ENCODE measurements around the gene NAA50. TPM values are rescaled to one million over a fixed set of nuclear protein-coding genes. Genes with fewer than 3 reads are reported as not detected.

NAA50 gene
- total RNA-seq, 1 donor from 2014 or later = 138 TPM

DNA sequence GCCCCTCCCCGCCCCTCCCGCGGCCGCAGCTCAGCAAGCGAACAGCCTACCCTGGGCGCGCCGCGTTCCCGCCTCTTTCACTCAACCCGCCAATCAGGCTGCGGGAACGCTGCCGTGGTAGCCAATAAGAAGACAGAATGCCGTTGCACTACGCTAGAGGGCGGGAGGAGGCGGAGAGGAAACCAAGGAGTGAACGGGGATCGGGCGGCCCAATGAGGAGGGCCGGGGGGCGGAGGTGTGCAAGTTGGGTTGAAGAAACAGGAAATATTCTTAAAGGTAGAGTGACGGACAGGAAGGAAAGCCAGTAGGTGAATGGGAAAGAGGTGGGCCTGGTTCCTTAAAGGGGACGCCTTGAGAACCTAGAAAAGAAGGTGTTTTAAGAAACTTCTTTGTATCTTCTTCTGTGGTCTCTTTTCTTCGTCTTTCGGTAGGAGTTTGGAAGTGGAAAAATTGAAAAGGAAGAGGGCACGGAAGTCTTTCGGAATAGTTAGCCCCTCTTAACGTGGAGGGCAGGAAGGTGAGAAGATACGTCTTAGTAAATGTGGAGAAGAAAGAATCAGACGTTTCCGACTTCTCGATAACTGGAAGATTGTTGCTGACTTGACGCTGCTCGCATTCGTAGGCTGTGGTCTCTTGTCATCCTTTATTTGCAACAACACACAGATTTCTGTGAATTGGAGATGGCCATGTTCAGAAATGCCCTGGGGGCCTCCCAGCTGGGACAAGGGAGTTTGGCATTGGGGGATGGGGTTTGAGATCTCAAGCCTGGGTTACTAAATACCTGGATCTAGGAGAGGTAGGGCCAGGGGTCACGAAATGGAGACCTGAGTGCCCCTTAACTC is 49.2 kb downstream of the NAA50 start:
- Mint-ChIP-seq H3K4me3 (no peak overlapping the region), H3K27me3 (ENCODE audit: low read depth) (no peaks in the 10 kb centered on the region), H3K4me1 (peaks cover 18% of the 10 kb centered on the region), H3K27ac (ENCODE audit: unreplicated experiment) (no peak overlapping the region), H3K36me3 (ENCODE audit: low read depth) (no peaks in the 10 kb centered on the region), H3K9me3 (no peaks in the 10 kb centered on the region)
- TF ChIP-seq, protein P1, sequence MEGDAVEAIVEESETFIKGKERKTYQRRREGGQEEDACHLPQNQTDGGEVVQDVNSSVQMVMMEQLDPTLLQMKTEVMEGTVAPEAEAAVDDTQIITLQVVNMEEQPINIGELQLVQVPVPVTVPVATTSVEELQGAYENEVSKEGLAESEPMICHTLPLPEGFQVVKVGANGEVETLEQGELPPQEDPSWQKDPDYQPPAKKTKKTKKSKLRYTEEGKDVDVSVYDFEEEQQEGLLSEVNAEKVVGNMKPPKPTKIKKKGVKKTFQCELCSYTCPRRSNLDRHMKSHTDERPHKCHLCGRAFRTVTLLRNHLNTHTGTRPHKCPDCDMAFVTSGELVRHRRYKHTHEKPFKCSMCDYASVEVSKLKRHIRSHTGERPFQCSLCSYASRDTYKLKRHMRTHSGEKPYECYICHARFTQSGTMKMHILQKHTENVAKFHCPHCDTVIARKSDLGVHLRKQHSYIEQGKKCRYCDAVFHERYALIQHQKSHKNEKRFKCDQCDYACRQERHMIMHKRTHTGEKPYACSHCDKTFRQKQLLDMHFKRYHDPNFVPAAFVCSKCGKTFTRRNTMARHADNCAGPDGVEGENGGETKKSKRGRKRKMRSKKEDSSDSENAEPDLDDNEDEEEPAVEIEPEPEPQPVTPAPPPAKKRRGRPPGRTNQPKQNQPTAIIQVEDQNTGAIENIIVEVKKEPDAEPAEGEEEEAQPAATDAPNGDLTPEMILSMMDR (conservative IDR thresholded peaks at IDR 0.05) = no peak
- DNase-seq (ENCODE audit: low read depth, low spot score) = peak; percentile 96

DNA sequence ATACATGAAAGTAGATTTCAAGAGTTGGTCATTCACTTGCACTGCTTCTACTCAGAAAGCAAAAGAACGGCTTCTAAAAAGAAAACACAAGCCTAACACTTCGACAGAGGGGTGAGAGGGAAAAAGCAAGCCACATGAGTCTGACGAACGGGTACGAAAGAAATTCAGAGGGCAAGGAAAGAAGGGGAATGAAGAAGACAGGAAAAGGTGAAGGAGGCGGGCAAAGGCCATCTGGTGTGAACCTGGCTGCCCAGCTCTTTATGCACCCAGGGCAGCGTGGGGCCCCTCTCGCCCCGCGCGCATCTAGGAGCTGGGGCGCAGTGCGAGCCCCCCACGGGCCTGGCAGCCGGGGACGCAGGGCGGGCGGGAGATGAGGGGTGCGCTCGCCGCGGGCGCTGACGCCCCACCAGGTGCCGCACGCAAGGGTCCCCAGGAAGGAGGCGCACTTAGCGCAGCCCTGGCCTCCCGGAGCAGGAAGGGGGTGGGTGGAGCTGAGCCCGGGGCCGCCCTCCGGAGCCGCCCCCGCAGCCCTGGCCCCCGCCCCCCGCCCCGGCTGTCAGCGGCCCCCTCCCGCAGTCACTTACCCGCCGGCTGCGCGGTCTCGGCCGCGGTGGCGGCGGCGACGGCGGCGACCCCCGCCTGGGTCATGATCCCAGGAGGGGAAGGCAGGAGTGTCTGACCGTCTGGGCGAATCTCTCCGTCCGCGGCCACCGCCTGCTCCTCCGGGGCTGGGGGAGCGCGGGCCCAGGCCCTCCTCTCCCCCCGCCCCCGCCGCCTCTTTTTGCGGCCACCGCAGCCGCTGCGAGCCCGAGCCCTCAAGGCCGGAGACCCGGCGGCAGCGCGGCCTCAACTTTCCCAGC is 50.0 kb downstream of the NAA50 start, which contains the start of gene USF3:
TSS of gene USF3 (minus strand) at position 857 of the 860 bp plus-strand sequence. CDS start 21,764 bp downstream, outside the sequence.
- TF ChIP-seq, protein P1 (conservative IDR thresholded peaks at IDR 0.05) = no peak
- Mint-ChIP-seq H3K27me3 (ENCODE audit: low read depth) (no peaks in the 10 kb centered on the region), H3K36me3 (ENCODE audit: low read depth) (no peaks in the 10 kb centered on the region), H3K27ac (ENCODE audit: unreplicated experiment) (peak within 1 kb of the TSS; percentile 99), H3K9me3 (no peaks in the 10 kb centered on the region), H3K4me3 (peak within 1 kb of the TSS; percentile 95), H3K4me1 (peaks cover 18% of the 10 kb centered on the region)
- DNase-seq (ENCODE audit: low read depth, low spot score) = no peak

DNA sequence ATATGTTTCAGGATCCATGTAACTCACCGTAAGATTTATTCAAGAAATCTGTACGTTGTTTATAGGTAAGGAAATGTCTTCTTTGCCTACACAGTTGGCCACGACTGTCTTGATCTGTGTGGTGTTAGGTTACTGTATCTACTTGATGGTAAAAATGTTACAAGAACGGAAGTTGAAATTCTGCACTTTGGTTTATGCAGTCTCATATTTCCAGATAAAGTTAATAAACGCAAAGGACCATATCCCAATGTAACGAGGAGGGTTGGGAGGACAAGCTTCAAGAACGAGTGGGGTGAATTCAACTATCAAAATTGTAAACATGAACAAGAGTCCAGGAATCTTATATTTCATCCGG is 50.6 kb downstream of the NAA50 start:
- H3K36me3 Mint-ChIP-seq (ENCODE audit: low read depth) = no peaks in the 10 kb centered on the region
- no peaks in the 10 kb centered on the region for H3K27me3 Mint-ChIP-seq (ENCODE audit: low read depth)
- peaks cover 18% of the 10 kb centered on the region for H3K4me1 Mint-ChIP-seq
- no peaks in the 10 kb centered on the region for H3K9me3 Mint-ChIP-seq
- H3K27ac Mint-ChIP-seq (ENCODE audit: unreplicated experiment) = peak overlapping the region; percentile 99
- no peak for DNase-seq (ENCODE audit: low read depth, low spot score)
- peak overlapping the region; percentile 95 for H3K4me3 Mint-ChIP-seq
- TF ChIP-seq, protein P1 (conservative IDR thresholded peaks at IDR 0.05) = no peak

DNA sequence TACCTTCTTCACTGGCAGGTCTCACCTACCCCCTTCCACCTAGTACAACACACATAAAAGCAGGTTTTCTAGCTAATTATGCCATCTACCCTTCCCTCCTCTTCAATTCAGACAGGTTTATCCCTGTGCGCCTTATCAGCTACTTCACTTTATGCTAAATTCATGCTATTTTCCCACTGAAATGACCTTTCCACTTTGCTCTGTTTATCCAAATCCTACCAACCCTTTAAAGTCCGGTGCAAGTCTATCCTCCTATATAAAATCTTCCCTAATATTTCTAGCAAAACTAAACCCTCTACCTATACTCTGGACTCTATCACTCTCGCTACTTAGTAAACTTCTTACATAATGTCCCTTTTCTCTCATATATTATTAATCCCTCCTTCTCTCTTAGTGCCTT is 55.6 kb downstream of the NAA50 start:
- Mint-ChIP-seq H3K27me3 (ENCODE audit: low read depth) (no peaks in the 10 kb centered on the region), H3K4me1 (peaks cover 19% of the 10 kb centered on the region), H3K4me3 (no peak overlapping the region), H3K9me3 (no peaks in the 10 kb centered on the region), H3K36me3 (ENCODE audit: low read depth) (peaks cover 15% of the 10 kb centered on the region), H3K27ac (ENCODE audit: unreplicated experiment) (no peak overlapping the region)
- no peak for DNase-seq (ENCODE audit: low read depth, low spot score)
- TF ChIP-seq, protein P1 (conservative IDR thresholded peaks at IDR 0.05) = no peak

DNA sequence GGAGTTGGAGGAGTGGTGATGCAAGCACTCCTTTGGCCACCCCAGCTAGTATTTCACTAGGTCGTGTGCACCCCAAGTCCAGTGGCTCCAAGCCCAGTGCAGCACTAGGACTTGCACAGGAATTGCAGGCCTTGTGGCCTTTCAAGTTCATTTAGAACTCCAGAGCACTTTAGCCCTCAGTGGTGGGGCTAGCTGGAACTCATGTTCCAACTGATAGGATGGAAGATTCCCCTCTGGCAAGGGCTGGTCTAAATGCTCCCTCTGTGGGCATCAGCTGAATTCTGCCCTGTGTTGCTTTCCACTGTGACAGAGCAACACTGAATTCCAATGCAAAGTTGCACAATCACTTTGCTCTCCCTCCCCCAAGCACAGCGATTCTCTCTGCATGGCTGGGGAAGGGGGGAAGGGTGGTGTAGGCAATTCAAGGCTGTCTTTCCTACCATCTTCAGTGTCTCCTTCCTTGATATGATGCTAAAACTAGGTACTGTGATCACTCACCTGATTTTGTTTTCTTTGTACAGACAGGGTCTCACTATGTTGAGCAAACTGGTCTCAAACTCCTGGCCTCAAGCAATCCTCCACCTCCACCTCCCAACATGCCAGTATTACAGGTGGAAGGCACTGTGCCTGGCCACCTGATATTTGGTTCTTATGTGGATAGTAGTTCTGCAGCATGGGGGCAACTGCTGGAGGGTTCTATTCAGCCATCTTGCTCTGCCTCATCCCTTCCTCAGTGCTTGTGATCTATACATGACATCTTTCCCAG is 59.9 kb downstream of the NAA50 start:
- TF ChIP-seq, protein P1 (conservative IDR thresholded peaks at IDR 0.05) = no peak
- no peaks in the 10 kb centered on the region for H3K27me3 Mint-ChIP-seq (ENCODE audit: low read depth)
- H3K36me3 Mint-ChIP-seq (ENCODE audit: low read depth) = peaks cover 40% of the 10 kb centered on the region
- H3K4me1 Mint-ChIP-seq = peaks cover 6% of the 10 kb centered on the region
- no peak for DNase-seq (ENCODE audit: low read depth, low spot score)
- H3K4me3 Mint-ChIP-seq = no peak overlapping the region
- peaks cover 9% of the 10 kb centered on the region for H3K9me3 Mint-ChIP-seq
- peak overlapping the region; percentile 28 for H3K27ac Mint-ChIP-seq (ENCODE audit: unreplicated experiment)
